Measurements from ENCODE around the gene AGBL5.
A peak's percentile ranks its signal among the peaks of the same experiment; 100 is the strongest.

AGBL5 gene

GRCh38 chr2:27023740-27024139 is 27.7 kb upstream of the AGBL5 start:
- DNase-seq (ENCODE audit: low spot score), result no peak

GRCh38 chr2:27024188-27024587 is 27.3 kb upstream of the AGBL5 start:
- DNase-seq (ENCODE audit: low spot score), result no peak

GRCh38 chr2:27024812-27025211 is 26.7 kb upstream of the AGBL5 start:
- DNase-seq (ENCODE audit: low spot score), result no peak

- DNase-seq (ENCODE audit: low spot score), result no peak
These were observed 26.1 kb upstream of the AGBL5 start for GRCh38 chr2:27025281-27025800.

GRCh38 chr2:27025861-27026851 is 25.3 kb upstream of the AGBL5 start:
- no peak for DNase-seq (ENCODE audit: low spot score)

GRCh38 chr2:27027211-27027651 is 24.2 kb upstream of the AGBL5 start:
- no peak for DNase-seq (ENCODE audit: low spot score)

- no peak for DNase-seq (ENCODE audit: low spot score)
These were observed 22.4 kb upstream of the AGBL5 start for GRCh38 chr2:27029051-27029450.

DNA sequence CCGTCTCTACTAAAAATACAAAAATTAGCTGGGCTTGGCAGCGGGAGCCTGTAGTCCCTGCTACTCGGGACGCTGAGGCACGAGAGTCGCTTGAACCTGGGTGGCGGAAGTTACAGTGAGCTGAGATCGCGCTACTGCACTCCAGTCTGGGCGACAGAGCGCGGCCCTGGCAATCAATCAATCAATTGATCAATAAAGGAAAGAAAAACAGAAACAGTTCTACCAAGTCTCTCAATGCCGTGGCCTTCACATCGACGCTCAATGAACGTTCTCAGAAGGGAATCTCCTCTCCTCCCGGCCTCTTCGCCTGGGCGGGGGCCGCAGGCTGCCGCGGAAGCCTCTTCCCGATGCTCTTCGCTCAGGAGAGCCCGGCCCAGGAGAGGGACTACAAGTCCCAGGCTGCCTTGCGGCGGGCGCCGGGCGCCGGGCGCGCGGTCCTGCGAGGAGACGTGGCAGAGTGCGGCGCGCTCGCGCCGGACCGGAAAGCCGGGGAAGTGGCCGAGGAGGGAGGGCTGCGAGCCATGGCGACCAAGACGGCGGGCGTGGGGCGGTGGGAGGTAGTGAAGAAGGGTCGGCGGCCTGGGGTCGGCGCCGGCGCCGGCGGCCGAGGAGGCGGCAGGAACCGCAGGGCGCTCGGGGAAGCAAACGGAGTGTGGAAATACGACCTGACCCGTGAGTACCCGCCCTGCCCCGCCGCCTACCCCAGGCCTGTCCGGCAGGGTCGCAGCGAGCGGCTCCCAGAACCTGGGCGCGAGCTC is 18.8 kb upstream of the AGBL5 start, which contains the start of gene TMEM214:
TSS of gene TMEM214 (plus strand) at position 471 of the 758 bp plus-strand sequence. CDS start at position 522, 51 bp downstream.
- DNase-seq (ENCODE audit: low spot score), result peak; percentile 95

DNA sequence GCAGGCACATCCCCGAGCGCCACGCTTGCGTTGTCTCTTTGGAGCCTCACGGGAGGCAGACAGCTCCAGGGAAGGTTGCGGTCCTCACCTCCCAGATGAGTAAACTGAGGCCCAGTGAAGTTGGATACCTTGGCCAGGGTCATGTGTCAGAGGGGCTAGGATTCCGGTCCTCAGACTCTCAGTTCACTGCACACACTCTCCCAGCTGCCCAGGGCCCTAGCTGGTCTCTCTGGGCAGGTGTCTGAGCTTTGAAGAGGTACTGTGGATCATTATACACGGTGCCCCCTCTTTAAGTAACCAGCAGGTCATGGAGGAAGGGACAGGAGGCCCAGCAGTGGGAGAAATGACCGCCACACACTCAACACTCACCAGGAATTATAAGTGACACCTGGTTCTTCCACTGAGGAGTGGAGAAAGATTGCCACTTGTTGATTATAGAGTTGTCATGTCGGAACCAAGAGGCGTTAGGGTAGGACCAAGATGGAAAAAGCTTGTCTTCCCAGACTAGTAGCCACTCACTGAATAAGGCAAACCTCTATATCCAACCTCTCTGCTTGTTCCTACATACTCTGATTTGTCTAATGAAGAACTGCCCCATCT is 18.1 kb upstream of the AGBL5 start:
- DNase-seq (ENCODE audit: low spot score), result no peak

DNA sequence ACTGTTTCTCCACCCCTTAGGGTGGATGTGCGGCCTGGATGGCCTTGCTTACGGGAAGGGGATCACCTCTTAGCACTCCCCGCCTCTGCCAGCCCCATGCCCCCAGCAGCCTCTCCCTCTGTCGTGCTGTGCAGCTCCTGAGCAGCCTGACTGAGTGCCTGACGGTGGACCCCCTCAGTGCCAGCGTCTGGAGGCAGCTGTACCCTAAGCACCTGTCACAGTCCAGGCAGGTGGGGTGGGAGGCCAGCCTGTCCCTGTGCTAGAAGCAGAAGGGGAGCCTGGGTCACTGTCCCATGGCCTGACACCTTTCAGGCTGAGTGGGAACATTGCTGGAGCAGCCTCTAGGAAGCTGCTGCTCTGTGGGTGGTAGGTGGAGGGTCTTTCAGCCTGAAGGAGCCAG is 13.5 kb upstream of the AGBL5 start:
- no peak for DNase-seq (ENCODE audit: low spot score)

- no peak for DNase-seq (ENCODE audit: low spot score)
These were observed 12.7 kb upstream of the AGBL5 start for GRCh38 chr2:27038631-27039339.

- no peak for DNase-seq (ENCODE audit: low spot score)
These were observed 12.0 kb upstream of the AGBL5 start for GRCh38 chr2:27039426-27039825.

DNA sequence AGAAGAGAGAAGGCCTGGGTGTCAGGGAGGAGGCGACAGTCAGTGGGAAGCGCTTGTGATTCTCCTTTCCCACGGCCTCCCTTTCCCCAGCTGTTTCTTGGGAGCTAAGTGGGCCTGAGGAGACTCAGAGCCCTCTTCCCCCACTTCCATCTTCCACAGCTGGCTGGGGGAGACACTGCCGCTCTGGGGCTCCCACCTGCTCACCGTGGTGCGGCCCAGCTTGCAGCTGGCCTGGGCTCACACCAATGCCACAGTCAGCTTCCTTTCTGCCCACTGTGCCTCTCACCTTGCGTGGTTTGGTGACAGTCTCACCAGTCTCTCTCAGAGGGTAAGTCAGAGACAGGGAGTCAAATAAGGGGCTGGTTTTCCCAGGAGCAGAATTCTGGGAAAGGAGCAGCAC is 11.6 kb upstream of the AGBL5 start:
- no peak for DNase-seq (ENCODE audit: low spot score)

DNA sequence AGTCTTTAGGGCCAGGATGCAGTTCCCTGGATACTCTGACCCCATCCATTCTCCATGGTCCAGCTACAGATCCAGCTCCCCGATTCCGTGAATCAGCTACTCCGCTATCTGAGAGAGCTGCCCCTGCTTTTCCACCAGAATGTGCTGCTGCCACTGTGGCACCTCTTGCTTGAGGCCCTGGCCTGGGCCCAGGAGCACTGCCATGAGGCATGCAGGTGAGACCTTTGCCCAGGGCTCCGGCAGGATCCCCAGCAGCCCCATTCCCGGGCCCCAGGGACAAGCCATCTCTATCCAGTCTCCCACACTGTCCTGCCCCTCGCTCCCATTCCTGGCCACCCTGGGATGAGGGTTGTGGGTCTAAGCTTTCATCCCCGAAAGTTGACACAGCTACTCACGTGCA is 11.2 kb upstream of the AGBL5 start:
- DNase-seq (ENCODE audit: low spot score), result no peak

DNA sequence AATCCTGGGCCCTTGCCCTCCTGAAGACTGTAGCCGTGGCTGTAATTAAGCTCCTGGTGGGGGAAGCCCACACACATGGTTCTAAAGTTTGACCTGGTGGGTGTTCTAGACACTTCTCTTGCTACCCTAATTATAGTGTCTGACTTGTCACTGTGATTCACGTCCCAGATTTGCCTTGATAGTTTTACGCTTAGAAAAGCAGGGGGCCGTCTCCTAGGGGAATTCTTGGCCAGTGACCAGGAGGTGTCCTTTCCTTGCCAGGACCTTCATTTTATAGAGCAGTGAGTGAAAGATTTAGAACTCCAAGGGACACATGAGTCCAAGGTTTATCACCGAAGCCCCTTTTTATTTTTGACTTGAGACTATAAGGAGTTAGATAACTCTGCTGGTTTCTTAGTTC is 9.7 kb upstream of the AGBL5 start:
- DNase-seq (ENCODE audit: low spot score), result no peak

DNA sequence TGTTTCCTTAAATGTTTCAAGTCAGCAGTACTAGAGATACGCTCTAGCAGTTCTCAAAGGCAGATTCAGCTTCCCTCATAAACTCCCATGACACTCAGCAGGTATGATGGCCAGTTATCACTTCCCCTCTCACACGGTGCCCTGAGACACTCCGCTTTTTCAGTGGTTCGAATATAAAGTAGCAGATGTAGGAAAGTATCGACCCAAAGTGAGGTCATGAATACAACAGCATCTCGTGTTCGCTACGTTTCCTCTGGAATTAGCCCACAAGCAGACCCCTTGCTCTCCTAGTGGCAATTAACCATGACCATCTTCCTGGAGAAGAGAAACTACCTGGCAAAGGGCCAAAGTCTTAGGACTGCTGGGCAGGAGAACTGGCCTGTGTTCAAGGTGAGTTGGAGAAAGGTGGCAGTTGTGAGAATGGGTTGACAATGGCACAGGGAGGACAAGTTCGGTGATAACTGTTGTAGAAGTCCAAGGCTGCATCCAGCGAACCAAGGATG is 9.3 kb upstream of the AGBL5 start:
- no peak for DNase-seq (ENCODE audit: low spot score)

GRCh38 chr2:27042985-27043634 is 8.4 kb upstream of the AGBL5 start:
- no peak for DNase-seq (ENCODE audit: low spot score)

DNA sequence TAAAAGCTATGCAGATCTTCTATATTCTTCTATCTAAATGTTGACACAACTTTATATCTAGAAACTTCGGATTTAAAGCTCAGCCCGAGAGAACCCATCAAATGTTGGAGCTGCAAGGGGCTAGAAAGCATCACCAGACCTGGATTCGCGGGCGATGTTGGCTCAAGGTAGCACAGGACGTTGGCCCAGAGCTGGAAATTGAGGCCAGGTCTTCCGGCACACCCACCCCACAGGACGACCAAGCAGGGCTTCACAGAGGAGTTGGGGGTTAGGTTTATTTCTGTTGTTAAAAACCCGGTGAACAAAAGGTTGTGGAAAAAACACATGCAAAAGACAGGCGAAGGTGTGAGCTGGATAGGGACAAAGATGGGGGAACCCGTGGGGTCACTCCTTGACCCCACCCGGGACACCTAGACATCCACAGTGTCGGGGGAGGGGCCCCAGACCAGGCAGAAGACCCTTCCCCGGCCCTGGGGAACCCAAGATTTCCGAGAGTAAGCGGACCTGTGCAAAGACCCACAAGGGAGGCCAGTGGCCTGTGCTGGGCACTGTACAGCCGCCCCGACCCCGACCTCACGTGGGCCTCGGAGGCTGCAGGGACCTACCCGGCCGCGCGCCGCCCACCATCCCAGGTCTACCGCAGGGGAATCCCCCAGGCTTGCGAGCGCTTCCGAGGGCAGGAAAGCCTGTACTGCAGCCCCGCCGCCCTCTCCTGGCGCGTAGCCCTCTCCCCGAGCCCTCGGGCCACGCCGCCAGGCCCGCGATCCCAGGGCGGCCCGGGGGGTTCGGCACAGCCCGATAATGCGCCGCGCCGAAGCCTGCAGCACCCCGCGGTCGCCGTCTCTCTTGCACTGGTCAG is 1.8 kb upstream of the AGBL5 start:
- peak; percentile 43 for DNase-seq (ENCODE audit: low spot score)

DNA sequence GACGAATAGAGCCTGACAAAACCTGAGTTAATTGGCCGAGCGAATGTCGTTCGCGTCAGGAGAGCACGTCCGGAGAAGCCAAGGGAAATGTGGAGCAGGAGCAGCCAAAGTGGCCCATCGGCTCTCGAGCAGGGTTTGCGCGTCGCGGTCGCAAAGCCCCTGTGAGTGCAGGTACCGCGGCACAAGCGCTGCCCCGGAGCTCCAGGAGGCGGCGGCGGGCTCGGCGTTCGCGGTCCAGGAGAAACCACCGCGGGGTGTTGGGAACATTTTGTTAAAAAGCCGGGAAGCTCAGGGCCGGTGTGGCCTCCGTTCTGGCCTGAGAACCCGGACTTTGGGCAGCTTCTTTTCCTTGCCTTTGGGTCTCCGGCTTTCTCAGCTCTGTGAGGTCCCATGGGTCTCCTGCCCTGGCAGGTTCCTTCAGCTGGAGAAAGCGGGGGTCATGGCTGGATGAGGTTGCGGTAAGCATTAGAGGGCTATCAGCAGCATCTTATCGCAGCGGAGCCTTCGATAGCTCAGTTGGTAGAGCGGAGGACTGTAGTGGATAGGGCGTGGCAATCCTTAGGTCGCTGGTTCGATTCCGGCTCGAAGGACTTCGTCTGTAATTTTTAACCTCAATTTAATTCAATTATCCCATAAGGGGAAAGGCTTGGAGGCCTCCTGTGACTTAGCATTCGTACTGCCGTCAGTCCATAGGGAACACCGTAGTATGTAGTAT is 1.0 kb upstream of the AGBL5 start:
- peak; percentile 88 for DNase-seq (ENCODE audit: low spot score)
